ENCODE data around the gene DYNC1I1. TPM values are rescaled to one million over a fixed set of nuclear protein-coding genes. Genes with fewer than 3 reads are reported as not detected.

The DYNC1I1 gene
- total and polyA plus RNA-seq, 4 donors: 0.39 to 7.6 (median 1.5) TPM

DNA sequence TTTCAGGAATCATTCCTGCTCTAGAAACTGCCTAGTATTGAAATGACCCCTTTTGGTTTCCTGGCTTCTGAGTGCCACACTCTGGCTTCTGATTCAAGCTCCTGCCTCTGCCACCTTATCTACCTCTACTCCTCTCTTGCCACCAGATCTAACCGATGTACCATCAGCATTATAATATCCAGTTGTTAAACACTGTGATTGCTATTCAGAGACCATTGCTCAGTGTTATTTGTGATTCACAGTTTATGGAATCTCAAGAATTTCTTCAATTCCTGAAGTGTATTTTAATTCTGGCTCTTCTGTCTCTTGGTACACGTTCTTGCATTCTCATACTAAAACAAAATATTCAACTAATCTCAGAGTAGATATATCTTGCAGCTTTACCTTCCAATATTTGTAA is 88.7 kb downstream of the DYNC1I1 start:
- DNase-seq (no peak), ATAC-seq (ENCODE audit: insufficient read depth, low FRiP score) (no peak)
- Histone ChIP-seq H3K9ac (ENCODE audit: insufficient read depth in 1 of 2, low read length in 2 of 2) (no peak overlapping the region), H3K4me3 (no peak overlapping the region), H3K27ac (ENCODE audit: low read depth in 1 of 2, low read length in 1 of 2) (no peak overlapping the region), H3K27me3 (ENCODE audit: control insufficient read depth in 3 of 3, insufficient read depth in 3 of 3, low read length in 2 of 3) (no peaks in the 10 kb centered on the region), H3K4me1 (ENCODE audit: control insufficient read depth in 5 of 5, insufficient read depth in 5 of 5, low read length in 5 of 5) (no peaks in the 10 kb centered on the region), H3K9me3 (ENCODE audit: control insufficient read depth in 4 of 4, insufficient read depth in 3 of 4, low read length in 3 of 4) (peaks cover 0 to 5% (median 3%) of the 10 kb centered on the region in 4 donors), H3K36me3 (ENCODE audit: control insufficient read depth in 4 of 4, insufficient read depth in 4 of 4, low read length in 4 of 4) (no peaks in the 10 kb centered on the region)
- 70 to 75% methylated on average over 2 of the region's 2 CpGs for WGBS, 2 donors
- TF ChIP-seq, protein P1, sequence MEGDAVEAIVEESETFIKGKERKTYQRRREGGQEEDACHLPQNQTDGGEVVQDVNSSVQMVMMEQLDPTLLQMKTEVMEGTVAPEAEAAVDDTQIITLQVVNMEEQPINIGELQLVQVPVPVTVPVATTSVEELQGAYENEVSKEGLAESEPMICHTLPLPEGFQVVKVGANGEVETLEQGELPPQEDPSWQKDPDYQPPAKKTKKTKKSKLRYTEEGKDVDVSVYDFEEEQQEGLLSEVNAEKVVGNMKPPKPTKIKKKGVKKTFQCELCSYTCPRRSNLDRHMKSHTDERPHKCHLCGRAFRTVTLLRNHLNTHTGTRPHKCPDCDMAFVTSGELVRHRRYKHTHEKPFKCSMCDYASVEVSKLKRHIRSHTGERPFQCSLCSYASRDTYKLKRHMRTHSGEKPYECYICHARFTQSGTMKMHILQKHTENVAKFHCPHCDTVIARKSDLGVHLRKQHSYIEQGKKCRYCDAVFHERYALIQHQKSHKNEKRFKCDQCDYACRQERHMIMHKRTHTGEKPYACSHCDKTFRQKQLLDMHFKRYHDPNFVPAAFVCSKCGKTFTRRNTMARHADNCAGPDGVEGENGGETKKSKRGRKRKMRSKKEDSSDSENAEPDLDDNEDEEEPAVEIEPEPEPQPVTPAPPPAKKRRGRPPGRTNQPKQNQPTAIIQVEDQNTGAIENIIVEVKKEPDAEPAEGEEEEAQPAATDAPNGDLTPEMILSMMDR (IDR thresholded peaks at IDR 0.05; ENCODE audit: control extremely low read depth, extremely low read depth): no peak

DNA sequence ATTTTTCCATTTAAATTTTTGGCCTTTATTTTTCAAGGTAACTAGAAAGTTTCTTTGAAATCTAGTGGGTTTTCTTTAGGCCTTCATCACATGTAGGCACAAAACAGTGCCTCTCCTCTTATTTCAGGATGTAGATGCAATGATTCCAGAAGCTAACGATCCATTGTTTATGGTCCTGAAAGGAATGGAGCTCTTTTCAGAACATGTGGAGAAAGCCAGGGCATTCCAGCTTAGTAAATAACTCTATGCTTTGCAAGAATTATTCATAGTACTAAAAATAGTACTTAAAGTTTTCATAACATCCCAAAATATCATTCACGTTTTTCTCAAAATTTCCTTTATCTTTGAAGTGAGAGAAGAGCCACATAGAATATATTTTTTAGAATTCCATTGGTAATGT is 91.3 kb downstream of the DYNC1I1 start:
- H3K36me3 ChIP-seq (ENCODE audit: control insufficient read depth in 4 of 4, insufficient read depth in 4 of 4, low read length in 4 of 4): no peaks in the 10 kb centered on the region
- H3K27ac ChIP-seq (ENCODE audit: low read depth in 1 of 2, low read length in 1 of 2): no peak overlapping the region
- TF ChIP-seq, protein P1 (IDR thresholded peaks at IDR 0.05; ENCODE audit: control extremely low read depth, extremely low read depth): no peak
- H3K27me3 ChIP-seq (ENCODE audit: control insufficient read depth in 3 of 3, insufficient read depth in 3 of 3, low read length in 2 of 3): no peaks in the 10 kb centered on the region
- H3K4me1 ChIP-seq (ENCODE audit: control insufficient read depth in 5 of 5, insufficient read depth in 5 of 5, low read length in 5 of 5): no peaks in the 10 kb centered on the region
- no peak for ATAC-seq (ENCODE audit: insufficient read depth, low FRiP score)
- no peak overlapping the region for H3K9ac ChIP-seq (ENCODE audit: insufficient read depth in 1 of 2, low read length in 2 of 2)
- no peak overlapping the region for H3K4me3 ChIP-seq
- 57 to 71% methylated on average over 2 of the region's 2 CpGs for WGBS, 2 donors
- peaks cover 0 to 5% (median 0%) of the 10 kb centered on the region in 4 donors for H3K9me3 ChIP-seq (ENCODE audit: control insufficient read depth in 4 of 4, insufficient read depth in 3 of 4, low read length in 3 of 4)
- no peak for DNase-seq

DNA sequence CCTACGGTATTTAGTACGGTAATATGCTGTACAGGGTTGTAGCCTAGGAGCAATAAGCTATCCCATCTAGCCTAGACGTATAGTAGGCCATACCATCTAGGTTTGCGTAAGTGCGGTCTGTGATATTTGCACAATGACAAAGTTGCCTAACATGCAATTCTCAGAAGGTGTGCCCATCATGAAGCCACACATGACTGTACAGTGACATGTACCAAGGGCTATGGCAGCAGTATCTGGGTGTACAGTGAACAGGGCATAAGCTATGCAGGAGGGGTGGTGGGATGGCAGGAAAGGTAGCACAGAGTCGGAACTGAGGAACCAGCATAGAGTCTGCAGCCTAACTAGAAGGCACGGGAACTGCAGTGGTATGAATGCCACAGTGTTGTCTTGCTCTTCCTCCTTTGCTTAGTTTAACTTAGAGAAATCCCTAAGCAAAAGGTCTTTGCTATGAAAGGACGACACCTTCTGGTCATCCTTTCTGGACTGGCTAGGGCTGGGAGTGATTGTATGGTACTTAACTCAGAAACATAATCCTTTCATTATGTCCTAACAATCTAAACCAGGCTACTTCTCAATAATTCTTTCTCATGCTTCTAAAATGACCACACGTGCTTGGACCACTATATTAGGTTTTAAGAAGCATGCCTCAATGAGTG is 93.5 kb downstream of the DYNC1I1 start:
- Histone ChIP-seq H3K9me3 (ENCODE audit: control insufficient read depth in 4 of 4, insufficient read depth in 3 of 4, low read length in 3 of 4) (no peaks in the 10 kb centered on the region), H3K36me3 (ENCODE audit: control insufficient read depth in 4 of 4, insufficient read depth in 4 of 4, low read length in 4 of 4) (no peaks in the 10 kb centered on the region), H3K27ac (ENCODE audit: low read depth in 1 of 2, low read length in 1 of 2) (no peak overlapping the region), H3K27me3 (ENCODE audit: control insufficient read depth in 3 of 3, insufficient read depth in 3 of 3, low read length in 2 of 3) (no peaks in the 10 kb centered on the region), H3K4me1 (ENCODE audit: control insufficient read depth in 5 of 5, insufficient read depth in 5 of 5, low read length in 5 of 5) (peaks cover 0 to 1% (median 0%) of the 10 kb centered on the region in 5 donors), H3K4me3 (no peak overlapping the region), H3K9ac (ENCODE audit: insufficient read depth in 1 of 2, low read length in 2 of 2) (no peak overlapping the region)
- DNase-seq (peak in 2 of 3 donors; percentile 68 to 72), ATAC-seq (ENCODE audit: insufficient read depth, low FRiP score) (no peak)
- WGBS, 2 donors: 80 to 87% methylated on average over 9 of the region's 9 CpGs
- TF ChIP-seq, protein P1 (IDR thresholded peaks at IDR 0.05; ENCODE audit: control extremely low read depth, extremely low read depth): no peak

DNA sequence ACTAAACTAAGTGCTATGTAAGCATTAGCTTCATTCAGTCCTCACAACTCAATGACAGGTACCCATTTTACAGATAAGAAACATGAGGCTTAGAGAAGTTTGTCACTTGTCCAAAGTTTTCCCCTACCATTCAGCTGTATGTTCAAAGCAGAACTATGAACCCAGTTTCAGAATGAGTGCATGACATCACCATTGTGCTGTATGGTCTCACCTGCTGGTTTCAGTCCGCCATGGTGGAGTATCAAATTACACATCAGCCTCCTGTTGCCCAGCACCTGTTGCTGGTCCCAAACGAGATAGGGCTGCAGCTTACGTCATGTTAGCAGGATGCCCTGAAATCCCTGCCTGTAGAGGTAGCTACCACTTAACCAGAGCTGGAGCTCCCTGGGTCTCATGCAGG is 95.0 kb downstream of the DYNC1I1 start:
- Histone ChIP-seq H3K9ac (ENCODE audit: insufficient read depth in 1 of 2, low read length in 2 of 2) (no peak overlapping the region), H3K4me1 (ENCODE audit: control insufficient read depth in 5 of 5, insufficient read depth in 5 of 5, low read length in 5 of 5) (peaks cover 0 to 8% (median 2%) of the 10 kb centered on the region in 5 donors), H3K27me3 (ENCODE audit: control insufficient read depth in 3 of 3, insufficient read depth in 3 of 3, low read length in 2 of 3) (no peaks in the 10 kb centered on the region), H3K27ac (ENCODE audit: low read depth in 1 of 2, low read length in 1 of 2) (no peak overlapping the region), H3K4me3 (no peak overlapping the region), H3K9me3 (ENCODE audit: control insufficient read depth in 4 of 4, insufficient read depth in 3 of 4, low read length in 3 of 4) (no peaks in the 10 kb centered on the region), H3K36me3 (ENCODE audit: control insufficient read depth in 4 of 4, insufficient read depth in 4 of 4, low read length in 4 of 4) (no peaks in the 10 kb centered on the region)
- 74 to 76% methylated on average over 3 of the region's 3 CpGs for WGBS, 2 donors
- DNase-seq: peak in 1 of 3 donors; percentile 7
- TF ChIP-seq, protein P1 (IDR thresholded peaks at IDR 0.05; ENCODE audit: control extremely low read depth, extremely low read depth): no peak
- no peak for ATAC-seq (ENCODE audit: insufficient read depth, low FRiP score)
